ENCODE measurements around the gene NSMCE1. TPM values are rescaled to one million over a fixed set of nuclear protein-coding genes. Genes with fewer than 3 reads are reported as not detected.

The NSMCE1 gene
- total and polyA plus RNA-seq, 2 of the 8 experiments (the other 6 are each of a cell fraction or from before 2014, with no cell fraction given): 8.1 to 16.6 TPM

DNA sequence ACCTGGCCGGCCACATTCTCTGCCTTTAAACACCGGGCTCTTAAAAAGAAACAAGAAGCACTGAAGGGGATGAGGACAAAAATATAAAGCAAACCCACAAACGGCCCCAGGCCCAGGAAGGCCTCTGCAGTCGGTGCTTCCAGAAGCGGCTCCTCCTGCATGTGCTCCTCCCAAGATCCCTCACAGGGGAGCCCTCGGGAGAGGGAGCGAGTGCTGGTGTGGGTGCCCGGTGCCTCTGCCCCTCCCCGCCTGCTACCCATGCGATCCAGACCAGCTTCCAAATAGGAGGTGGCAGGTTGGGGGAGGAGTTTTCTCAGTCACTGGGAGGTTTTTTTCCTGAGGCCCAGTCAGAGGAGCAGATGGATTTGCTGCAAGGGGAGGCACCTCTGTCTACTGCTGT is 49.4 kb downstream of the NSMCE1 start:
- no peak overlapping the region for H2AFZ ChIP-seq (ENCODE audit: low read length)
- H3K18ac ChIP-seq (ENCODE audit: extremely low read depth, low read length): no peak overlapping the region
- H2BK20ac ChIP-seq (ENCODE audit: low read length): no peak overlapping the region
- H3K27ac ChIP-seq (ENCODE audit: low read depth, low read length): no peak overlapping the region
- no peak overlapping the region for H2BK12ac ChIP-seq (ENCODE audit: low read depth, low read length)
- no peaks in the 10 kb centered on the region for H3K23me2 ChIP-seq (ENCODE audit: low read depth, low read length)
- no peak overlapping the region for H3K4me2 ChIP-seq (ENCODE audit: insufficient read depth in 1 of 2, low read depth in 2 of 2, low read length in 2 of 2)
- peaks cover 0 to under 1% of the 10 kb centered on the region in 2 experiments for H4K20me1 ChIP-seq (replicated peaks in 1 of 2; ENCODE audit: control insufficient read depth in 1 of 2, insufficient read depth in 2 of 2, low read length in 2 of 2)
- no peak overlapping the region for H2BK5ac ChIP-seq (ENCODE audit: low read depth, low read length)
- H3K4me3 ChIP-seq (ENCODE audit: extremely low read depth in 1 of 4, insufficient read depth in 2 of 4, low read depth in 3 of 4, low read length in 4 of 4): no peak overlapping the region
- 0 out of 2 replicates have a peak, but pooled peaks cover 3% of the 10 kb centered on the region for H3K79me1 ChIP-seq (ENCODE audit: low read depth, low read length)
- H3K9ac ChIP-seq (replicated peaks in 1 of 4; ENCODE audit: extremely low read depth in 1 of 4, low read depth in 3 of 4, low read length in 3 of 4): no peak overlapping the region
- no peak overlapping the region for H3K14ac ChIP-seq (ENCODE audit: insufficient read length)
- H3K4me1 ChIP-seq (replicated peaks in 1 of 4; ENCODE audit: control insufficient read depth in 3 of 4, insufficient read depth in 4 of 4, low read length in 3 of 4): no peaks in the 10 kb centered on the region
- no peak overlapping the region for H4K91ac ChIP-seq (replicated peaks; ENCODE audit: insufficient read length, low read length)
- H2BK120ac ChIP-seq (replicated peaks; ENCODE audit: low read depth, low read length): no peak overlapping the region
- no peak overlapping the region for H3K56ac ChIP-seq (replicated peaks; ENCODE audit: insufficient read length, low read depth, low read length)
- no peak overlapping the region for H3K23ac ChIP-seq (ENCODE audit: insufficient read length)
- no peak overlapping the region for H4K8ac ChIP-seq (ENCODE audit: extremely low read depth, insufficient read depth, low read length)
- H4K5ac ChIP-seq (ENCODE audit: insufficient read length, low read depth, low read length): no peak overlapping the region
- H3K27me3 ChIP-seq (replicated peaks in 1 of 4; ENCODE audit: control insufficient read depth in 3 of 4, extremely low read depth in 1 of 4, insufficient read depth in 3 of 4, low read length in 3 of 4): no peaks in the 10 kb centered on the region
- FAIRE-seq (no peak), DNase-seq (ENCODE audit: low read depth in 1 of 2, low spot score in 2 of 2) (no peak)
- peaks cover 0 to 5% (median 0%) of the 10 kb centered on the region in 4 experiments; a peak in 1 of 8 replicates for H3K36me3 ChIP-seq (ENCODE audit: control insufficient read depth in 2 of 4, insufficient read depth in 4 of 4, low read length in 3 of 4)
- ChIA-PET POLR2A (ENCODE audit: partially characterized antibody) (interaction anchor here (2.2 kb wide), 1 partner anchor 15 kb away, joined by 6 read pairs; no protein-coding TSS in a partner anchor), CTCF (ENCODE audit: partially characterized antibody) (interaction anchor here (0.9 to 1.2 kb wide), 3 partner anchors 9 to 16 kb away, joined by 3 to 4 read pairs (median 3); no protein-coding TSS in a partner anchor)
- no peaks in the 10 kb centered on the region for H3K79me2 ChIP-seq (ENCODE audit: control insufficient read depth in 1 of 2, insufficient read depth in 2 of 2, low read length in 2 of 2)
- no peaks in the 10 kb centered on the region for H3K9me3 ChIP-seq (ENCODE audit: insufficient read depth in 2 of 2, low read depth in 1 of 2, low read length in 1 of 2)
- no peak overlapping the region for H2AK5ac ChIP-seq (ENCODE audit: low read depth, low read length)
- no peak for TF ChIP-seq KDM4A (IDR thresholded peaks at IDR 0.05; ENCODE audit: low read depth, low read length, severe bottlenecking)
- 92% methylated on average over 9 of the region's 10 CpGs; no CpG with 5 or more reads in 1 of the 2 experiments for WGBS, 2 experiments (ENCODE audit: extremely low coverage in 1 of 2, insufficient coverage in 1 of 2, insufficient read length in 1 of 2, insufficient replicate concordance in 2 of 2, low coverage in 1 of 2, low lambda C conversion rate in 2 of 2, missing lambda C conversion rate in 1 of 2)
- H3K4ac ChIP-seq (replicated peaks; ENCODE audit: insufficient read length, low read depth, low read length): no peak overlapping the region
- H2BK15ac ChIP-seq (ENCODE audit: low read length): no peak overlapping the region

Data from H1 (cell line).